HG03103 (cell line): ENCODE results near the gene DNAH10.
"Not testable (repeated sequence)": the region's sequence is repeated elsewhere in the genome, so short reads cannot be mapped to it uniquely, and the experiment has no call there.

Experiments
- ATAC-seq: cut with Tn5 transposase; IDR thresholded peaks from one replicate; pipeline ENCODE4 v1.9.1; 2021; ENCODE audit warnings: low read depth; ENCODE audit not compliant: unreplicated experiment

DNAH10 gene

DNA sequence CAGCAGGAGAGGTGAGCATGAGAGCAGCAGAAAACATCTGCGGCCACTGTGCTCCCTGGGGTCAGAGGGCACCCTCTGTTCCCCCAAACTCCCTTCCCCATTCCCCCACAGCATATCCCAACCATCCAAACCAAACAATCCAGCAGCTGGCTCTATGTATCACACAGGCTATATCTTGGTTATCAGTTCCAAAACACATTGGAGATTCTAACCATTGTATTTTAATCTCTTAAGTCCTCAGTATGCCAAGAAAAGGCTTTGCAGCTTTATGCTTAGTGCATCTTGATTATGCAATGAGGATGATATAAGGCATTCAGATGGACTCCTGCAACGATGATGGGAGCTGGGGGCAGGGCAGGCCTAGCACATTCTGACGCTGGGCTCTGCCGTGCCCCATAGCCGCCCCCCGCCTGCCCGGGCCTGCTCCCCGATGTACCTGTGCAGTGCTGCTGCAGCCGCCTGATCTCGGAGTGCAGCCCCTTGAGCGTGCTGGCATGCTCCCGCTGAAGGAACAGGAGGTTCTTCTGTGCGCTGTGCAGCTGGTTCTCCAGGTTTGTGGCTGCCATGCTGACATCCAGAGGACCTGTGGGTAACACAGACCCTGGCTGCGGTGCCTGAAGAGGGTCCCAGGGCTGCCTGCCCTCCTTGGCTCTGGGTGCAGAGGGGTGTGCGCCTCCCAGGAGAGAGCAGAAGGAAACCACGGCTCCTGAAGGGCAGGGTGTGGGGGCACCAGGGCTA is 181.0 kb downstream of the DNAH10 start:
- ATAC-seq, result no peak

DNA sequence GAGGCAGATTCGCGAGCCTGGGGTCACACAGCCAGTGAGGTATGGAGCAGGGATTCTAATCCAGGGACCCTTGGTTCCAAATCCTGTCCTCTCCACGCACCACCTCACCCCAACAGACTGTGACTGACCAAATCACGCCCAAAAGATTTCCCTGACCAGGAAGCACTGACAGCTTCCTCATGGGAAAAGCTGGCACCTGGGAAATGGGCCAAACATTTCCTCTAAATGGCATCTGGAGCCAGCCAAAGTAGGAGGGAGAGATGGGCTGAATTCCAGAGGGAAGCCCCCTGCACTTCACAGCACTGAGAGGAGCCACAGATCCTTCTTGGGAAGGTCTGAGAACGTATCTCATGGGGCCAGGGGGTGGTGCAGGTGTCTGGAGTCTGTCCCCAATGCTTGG is 181.7 kb downstream of the DNAH10 start:
- ATAC-seq, result no peak

GRCh38 chr12:123944696-123945095 is 182.6 kb downstream of the DNAH10 start:
- ATAC-seq, result no peak

GRCh38 chr12:123945287-123946151 is 183.4 kb downstream of the DNAH10 start:
- no peak for ATAC-seq

DNA sequence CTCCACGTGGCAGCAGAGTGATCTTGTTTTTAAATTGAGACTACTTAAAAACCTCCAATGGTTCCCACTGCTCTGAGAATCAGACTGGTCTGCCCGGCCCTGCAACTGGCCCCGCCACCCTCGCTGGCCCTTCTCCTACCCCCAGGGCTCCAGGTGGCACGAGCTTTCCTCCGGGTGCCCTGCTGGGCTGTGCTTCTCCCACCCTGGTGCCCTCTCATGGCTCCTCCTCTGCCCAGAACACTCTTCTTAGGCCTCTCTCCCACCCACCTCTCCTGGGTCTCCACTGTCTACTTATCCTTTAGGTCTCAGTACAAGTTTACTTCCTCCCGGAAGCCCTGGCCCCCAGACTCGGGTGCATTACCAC is 184.0 kb downstream of the DNAH10 start:
- no peak for ATAC-seq

GRCh38 chr12:123946516-123947505 is 184.7 kb downstream of the DNAH10 start:
- ATAC-seq, result not testable (repeated sequence)

GRCh38 chr12:123947531-123947930 is 185.4 kb downstream of the DNAH10 start:
- not testable (repeated sequence) for ATAC-seq

DNA sequence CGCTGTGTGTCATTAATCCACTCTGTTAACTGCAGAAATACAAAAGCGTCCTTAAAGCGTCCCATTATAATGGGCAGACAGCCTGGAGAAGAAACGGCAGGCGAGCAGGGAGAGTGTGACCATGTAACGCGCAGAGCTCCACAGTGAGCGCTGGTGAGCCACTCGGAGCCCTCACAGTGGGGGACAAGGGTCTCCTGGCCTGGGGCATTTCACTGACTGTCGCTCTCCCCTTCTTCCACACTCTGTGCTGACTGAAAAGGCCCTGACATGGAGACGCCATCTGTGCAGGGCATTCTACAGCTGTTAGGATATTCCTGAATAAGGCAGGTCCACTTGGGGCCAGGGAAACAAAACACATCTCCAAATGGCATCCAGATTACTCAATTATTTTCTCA is 186.3 kb downstream of the DNAH10 start:
- ATAC-seq, result no peak

DNA sequence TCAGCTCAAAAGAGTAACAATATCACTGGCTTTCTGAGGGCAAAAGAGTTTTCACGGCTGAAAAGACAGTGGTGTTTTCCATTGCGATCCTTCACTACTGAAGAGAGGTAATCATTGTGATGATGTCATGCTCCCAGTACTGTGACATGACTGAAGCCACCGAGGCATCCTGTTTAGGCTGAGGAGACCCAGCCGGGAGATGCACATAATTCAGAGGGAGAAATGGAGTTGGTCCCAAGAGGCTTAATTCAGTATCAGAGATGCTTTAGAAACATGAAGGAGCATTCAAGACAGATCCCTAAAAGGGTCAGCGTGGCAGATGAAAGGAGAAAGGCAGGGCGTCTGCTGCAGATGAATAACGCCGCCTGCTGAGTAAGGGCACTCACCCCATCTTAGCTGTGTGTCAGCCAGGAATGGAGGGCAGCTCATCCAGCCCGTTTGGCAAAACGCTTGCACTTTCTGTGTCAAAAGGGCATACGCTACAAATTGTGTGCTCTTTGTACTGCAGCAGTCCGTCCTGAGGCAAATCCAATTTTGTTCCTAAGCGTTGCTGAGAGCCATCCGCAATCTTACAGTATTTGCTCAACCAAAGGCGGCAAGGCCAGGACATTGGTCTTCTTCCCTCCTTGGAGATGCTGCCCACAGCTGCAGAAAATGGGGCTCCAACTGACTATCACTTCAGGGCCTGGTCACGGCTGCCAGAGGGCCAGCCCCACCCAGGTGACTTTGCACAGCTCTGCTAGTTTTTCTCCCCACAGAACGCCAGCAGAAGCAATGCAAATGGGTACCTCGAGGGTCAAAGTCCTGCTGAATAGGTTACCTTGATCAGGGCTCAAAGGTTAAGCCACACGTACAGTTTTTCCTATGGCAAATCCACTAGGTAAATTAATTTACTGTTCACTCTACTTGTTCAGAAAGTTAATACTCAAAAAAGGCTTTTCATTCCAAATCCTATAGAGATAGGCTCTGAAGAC is 187.0 kb downstream of the DNAH10 start:
- ATAC-seq, result no peak

DNA sequence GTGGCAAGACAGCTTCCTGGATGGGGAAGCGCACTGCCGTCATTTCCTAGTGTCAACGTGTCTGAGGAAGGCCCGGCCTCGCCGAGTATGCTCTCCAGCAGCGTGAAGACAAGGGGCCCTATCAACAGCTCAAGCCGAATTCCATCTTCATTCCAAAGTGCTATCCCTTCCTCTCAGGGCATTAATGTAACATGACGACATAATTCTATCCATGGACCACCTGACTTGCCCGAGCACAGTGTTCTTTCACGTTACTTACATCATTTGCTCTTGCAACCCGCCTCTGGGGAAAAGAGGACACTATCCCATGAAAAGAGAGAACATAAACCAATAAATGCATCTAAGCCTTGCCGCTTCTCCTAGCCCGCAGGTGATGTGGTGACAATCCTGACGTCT is 187.7 kb downstream of the DNAH10 start:
- no peak for ATAC-seq

- ATAC-seq, result no peak
These were observed 188.6 kb downstream of the DNAH10 start for GRCh38 chr12:123950476-123951349.

GRCh38 chr12:123951467-123951866 is 189.4 kb downstream of the DNAH10 start:
- ATAC-seq, result no peak

- ATAC-seq, result no peak
These were observed 189.9 kb downstream of the DNAH10 start for GRCh38 chr12:123952037-123952436.

DNA sequence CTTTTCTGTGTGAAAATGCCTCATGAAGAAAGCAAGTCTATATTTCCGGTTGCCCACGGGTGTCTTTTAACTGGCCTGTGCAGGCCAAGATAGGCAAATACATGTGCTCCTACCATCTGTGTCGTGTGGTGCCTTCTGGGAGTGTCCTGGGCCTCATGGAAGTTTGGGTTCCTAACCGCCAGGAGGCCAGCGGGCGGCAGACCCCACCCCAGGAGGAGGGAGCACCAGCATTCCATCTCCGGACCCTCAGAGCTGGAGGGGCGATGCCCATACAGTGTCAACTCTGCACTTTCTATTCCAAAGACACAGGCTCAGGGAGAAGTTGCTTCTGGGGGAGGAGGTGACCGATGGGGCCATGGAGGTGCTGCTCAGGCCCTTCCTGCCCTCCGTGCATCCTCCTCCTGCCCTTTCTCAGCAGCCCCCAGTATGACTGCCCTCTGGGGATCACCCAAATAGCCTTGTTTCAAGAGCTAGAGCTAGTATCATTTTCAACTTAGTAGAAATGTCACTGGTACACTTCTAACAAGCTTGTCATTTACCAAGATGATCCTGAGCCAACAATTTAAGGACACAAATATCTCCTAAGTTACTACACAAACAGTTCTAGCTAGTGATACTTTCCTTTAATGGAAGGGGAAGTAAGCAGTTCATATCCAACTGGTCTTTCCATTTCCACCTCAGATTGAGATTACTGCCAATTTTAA is 192.7 kb downstream of the DNAH10 start:
- no peak for ATAC-seq

DNA sequence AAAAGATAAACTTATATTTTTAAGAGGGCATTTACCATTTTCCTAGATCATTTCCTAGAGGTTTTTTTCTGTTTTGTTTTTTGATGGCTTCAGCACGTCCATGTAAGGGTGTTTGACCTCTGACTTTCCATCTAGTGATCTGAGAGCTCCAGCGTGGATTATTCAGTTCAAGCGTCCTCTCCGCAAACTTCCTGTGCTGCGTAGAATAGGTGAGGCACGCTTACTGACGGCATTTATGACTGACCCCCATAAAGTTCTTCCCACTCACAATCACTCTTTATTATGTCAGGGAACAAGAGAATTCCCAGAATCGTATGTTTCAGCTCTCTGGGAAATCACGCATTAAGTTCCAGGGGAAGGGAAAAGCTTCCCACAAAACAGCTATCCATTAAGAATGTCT is 194.1 kb downstream of the DNAH10 start:
- ATAC-seq, result no peak

DNA sequence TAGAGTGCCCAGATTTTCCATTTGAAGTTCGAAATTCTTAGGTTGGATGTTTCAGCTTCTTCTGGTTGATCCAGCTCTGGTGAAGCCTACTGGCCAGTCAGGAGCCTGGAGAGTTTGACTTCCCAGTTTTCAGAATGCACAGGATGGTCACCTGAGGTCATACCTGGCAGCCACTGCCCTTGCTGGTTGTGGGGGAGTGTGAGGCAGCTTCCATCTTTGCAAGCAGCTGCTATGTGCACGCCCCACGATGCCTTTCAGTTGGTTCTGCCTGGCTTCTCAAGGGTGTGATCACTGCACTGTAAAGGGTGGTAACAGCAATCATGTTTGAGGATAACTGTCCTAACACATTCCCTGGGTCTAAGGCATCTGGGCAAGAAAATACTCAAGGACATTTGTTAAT is 195.1 kb downstream of the DNAH10 start:
- no peak for ATAC-seq

DNA sequence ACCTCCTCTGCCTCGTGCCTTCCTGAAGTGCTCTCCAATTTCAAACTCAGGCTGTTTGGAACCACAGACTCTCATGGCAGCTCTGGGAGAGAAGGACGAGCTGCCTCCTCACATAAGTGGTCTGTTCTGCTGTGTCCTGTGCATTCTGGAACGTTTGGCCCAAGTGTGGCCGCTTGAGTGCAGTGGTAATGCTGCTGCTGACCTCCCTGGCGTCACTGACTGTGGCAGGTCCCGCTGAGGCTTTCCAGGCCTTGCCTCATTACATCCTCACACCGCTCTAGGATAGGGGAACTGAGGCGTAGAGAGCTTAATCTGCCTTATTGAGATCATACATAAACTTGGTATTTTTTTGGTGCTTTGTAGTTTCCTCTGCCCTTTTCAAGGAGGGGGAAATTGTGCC is 196.4 kb downstream of the DNAH10 start:
- no peak for ATAC-seq

DNA sequence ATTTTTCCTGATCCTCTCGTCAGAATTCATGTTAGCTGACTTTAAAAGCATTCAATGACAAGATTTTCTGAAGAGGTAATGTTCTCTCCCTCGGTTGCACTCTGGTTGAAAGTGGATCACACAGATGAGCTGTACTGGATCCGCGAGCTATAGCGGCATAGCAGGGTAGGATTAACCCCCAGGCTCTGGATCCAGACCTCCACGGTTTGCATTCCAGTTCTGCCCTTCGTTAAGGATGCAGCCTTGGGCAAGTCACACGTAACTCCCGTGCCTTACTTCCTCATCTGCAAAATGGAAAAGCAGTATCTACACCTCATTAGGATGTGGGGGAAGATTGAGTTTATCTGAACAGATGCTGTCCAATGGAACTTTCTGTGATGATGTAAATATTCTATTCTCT is 196.8 kb downstream of the DNAH10 start:
- ATAC-seq, result no peak
